ENCODE results near the gene STAU1.
"Not testable (repeated sequence)": the region's sequence is repeated elsewhere in the genome, so short reads cannot be mapped to it uniquely, and the experiment has no call there.

The STAU1 gene

DNA sequence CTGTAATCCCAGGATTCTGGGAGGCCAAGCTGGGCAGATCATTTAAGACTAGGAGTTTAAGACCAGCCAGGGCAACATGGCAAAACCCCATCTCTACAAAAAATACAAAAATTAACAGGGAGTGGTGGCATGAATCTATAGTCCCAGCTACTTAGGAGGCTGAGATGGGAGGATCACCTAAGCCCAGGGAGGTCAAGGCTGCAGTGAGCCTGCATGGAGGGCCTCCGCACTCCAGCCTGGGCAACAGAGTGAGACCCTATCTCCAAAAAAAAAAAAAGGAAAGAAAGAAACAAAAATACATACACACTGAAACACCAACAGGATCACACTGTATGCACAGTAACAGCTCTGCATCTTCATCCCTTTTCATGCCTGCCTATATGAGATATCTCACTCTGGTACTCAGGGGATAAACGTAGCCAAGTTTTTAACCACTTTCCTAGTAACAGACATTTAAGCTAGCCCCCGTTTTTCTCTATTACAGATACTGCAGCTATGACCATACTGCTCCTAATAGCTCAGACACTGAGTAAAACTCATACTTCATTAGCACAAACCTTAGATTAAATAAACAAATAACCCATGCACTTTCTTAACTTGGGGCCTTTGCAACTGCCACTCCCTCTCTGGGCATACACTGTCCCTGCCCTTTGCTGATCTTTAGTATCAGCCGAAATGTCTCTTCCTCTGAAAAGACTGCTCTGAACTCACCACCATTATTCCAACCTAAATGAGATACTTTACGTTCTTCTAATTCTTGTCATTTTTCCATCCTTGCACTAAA is 41.5 kb downstream of the STAU1 start:
- H3K4me3 ChIP-seq (ENCODE audit: low read depth, low read length) = no peak overlapping the region
- peaks cover 12% of the 10 kb centered on the region for H3K36me3 ChIP-seq (ENCODE audit: insufficient read depth, low read length)
- H2AFZ ChIP-seq (ENCODE audit: low read length, unreplicated experiment) = no peak overlapping the region
- H3K79me2 ChIP-seq (ENCODE audit: control insufficient read depth, insufficient read depth, low read length, unreplicated experiment) = peaks cover 7% of the 10 kb centered on the region
- no peaks in the 10 kb centered on the region for H3K27me3 ChIP-seq (ENCODE audit: insufficient read depth, low read length)
- no peaks in the 10 kb centered on the region for H3K4me1 ChIP-seq (ENCODE audit: control insufficient read depth, insufficient read depth, low read length, unreplicated experiment)
- H3K27ac ChIP-seq (ENCODE audit: low read depth, low read length) = no peak overlapping the region

DNA sequence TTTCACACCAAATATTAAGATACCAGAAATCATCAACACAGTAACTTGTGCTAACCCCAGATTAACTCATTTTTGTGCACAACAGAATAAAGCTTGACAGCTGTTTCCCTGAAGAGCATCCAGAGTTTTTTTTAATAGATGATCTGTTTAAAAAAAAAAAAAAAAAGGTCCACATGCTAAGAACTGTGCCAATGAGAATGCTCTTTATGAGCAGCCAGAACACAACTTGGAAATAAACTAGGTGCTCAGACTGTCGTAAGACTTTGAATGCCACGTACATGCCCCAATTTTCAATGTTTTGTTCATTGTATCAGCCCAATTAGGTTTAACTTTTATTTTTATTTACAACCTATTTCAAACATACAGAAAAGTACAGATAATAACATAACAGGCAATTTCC is 47.3 kb downstream of the STAU1 start:
- H3K36me3 ChIP-seq (ENCODE audit: insufficient read depth, low read length) = no peaks in the 10 kb centered on the region; the same call in 1 of the 2 replicates
- H3K4me1 ChIP-seq (ENCODE audit: control insufficient read depth, insufficient read depth, low read length, unreplicated experiment) = no peaks in the 10 kb centered on the region
- no peaks in the 10 kb centered on the region for H3K27me3 ChIP-seq (ENCODE audit: insufficient read depth, low read length)
- H3K4me3 ChIP-seq (ENCODE audit: low read depth, low read length) = no peak overlapping the region
- no peak overlapping the region for H3K27ac ChIP-seq (ENCODE audit: low read depth, low read length)
- H3K79me2 ChIP-seq (ENCODE audit: control insufficient read depth, insufficient read depth, low read length, unreplicated experiment) = peaks cover 3% of the 10 kb centered on the region
- no peak overlapping the region for H2AFZ ChIP-seq (ENCODE audit: low read length, unreplicated experiment)

DNA sequence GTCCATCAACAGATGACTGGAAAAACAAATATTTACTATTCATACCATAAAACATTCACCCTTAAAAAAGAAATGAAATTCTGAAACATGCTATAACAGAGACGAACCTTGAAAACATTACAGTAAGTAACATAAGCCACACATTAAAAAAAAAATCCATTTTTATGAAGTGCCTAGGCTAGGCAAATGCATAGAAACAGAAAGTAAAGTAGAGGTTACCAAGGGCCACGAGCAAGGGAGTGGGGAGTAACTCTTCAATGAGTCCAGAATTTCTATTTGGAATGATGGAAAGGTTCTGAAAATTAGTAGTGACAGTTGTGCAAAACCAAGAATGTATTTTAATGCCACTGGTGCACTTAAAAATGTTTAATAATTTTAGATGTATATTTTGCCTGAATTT is 47.7 kb downstream of the STAU1 start:
- Histone ChIP-seq H3K36me3 (ENCODE audit: insufficient read depth, low read length) (no peaks in the 10 kb centered on the region; the same call in 1 of the 2 replicates), H2AFZ (ENCODE audit: low read length, unreplicated experiment) (no peak overlapping the region), H3K27me3 (ENCODE audit: insufficient read depth, low read length) (no peaks in the 10 kb centered on the region), H3K79me2 (ENCODE audit: control insufficient read depth, insufficient read depth, low read length, unreplicated experiment) (peaks cover 3% of the 10 kb centered on the region), H3K4me3 (ENCODE audit: low read depth, low read length) (no peak overlapping the region), H3K27ac (ENCODE audit: low read depth, low read length) (no peak overlapping the region), H3K4me1 (ENCODE audit: control insufficient read depth, insufficient read depth, low read length, unreplicated experiment) (no peaks in the 10 kb centered on the region)

DNA sequence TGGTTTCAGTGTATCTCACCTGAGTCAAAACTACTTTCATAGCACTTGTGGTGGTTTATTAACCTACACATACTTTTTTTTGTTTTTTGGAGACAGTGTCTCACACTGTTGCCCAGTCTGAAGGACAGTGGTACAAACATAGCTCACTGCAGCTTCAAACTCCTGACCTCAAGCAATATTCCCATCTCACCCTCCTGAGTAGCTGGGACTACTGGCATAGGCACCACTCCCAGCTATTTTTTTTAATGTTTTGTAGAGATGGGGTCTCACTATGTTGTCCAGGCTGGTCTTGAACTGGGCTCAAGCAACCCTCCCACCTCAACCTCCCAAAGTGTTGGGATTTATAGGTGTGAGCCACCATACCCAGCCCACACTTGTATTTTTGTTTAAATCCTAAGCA is 49.7 kb downstream of the STAU1 start:
- H3K36me3 ChIP-seq (ENCODE audit: insufficient read depth, low read length) = no peaks in the 10 kb centered on the region; the same call in 1 of the 2 replicates
- H3K27me3 ChIP-seq (ENCODE audit: insufficient read depth, low read length) = no peaks in the 10 kb centered on the region
- no peak overlapping the region for H3K27ac ChIP-seq (ENCODE audit: low read depth, low read length)
- H3K4me3 ChIP-seq (ENCODE audit: low read depth, low read length) = no peak overlapping the region
- H2AFZ ChIP-seq (ENCODE audit: low read length, unreplicated experiment) = no peak overlapping the region
- peaks cover 3% of the 10 kb centered on the region for H3K79me2 ChIP-seq (ENCODE audit: control insufficient read depth, insufficient read depth, low read length, unreplicated experiment)
- H3K4me1 ChIP-seq (ENCODE audit: control insufficient read depth, insufficient read depth, low read length, unreplicated experiment) = no peaks in the 10 kb centered on the region

DNA sequence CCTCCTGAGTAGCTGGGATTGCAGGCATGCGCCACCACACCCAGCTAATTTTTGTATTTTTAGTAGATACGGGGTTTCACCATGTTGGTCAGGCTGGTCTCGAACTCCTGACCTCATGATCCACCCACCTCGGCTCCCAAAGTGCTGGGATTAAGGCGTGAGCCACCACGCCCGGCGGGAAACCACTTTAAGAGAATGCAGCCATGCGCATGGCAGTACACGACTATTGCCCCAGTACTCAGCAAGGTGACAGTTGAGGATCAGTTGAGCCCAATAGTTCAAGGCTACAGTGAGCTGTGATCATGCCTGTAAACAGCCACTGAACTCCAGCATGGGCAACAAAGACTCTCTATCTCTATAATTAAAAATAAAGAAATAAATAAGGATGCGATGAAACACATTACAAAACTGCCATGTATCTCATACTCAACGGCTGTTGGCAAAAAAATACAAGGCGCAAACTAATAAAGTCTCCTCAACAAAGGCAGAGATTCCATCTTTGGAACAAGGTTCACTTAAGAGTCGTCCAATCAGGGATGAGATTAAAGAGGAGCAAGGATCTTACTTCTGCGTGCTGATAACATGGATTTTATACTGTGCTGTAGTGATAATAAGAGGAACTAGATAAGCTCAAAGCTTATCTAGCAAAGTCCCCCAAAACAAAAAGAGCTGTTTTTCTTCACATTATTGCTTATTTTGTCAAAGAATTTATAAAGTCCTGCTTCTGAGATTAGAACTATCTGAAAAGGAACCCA is 51.1 kb downstream of the STAU1 start:
- Histone ChIP-seq H3K4me1 (ENCODE audit: control insufficient read depth, insufficient read depth, low read length, unreplicated experiment) (no peaks in the 10 kb centered on the region), H2AFZ (ENCODE audit: low read length, unreplicated experiment) (no peak overlapping the region), H3K4me3 (ENCODE audit: low read depth, low read length) (no peak overlapping the region), H3K27ac (ENCODE audit: low read depth, low read length) (no peak overlapping the region), H3K27me3 (ENCODE audit: insufficient read depth, low read length) (no peaks in the 10 kb centered on the region), H3K79me2 (ENCODE audit: control insufficient read depth, insufficient read depth, low read length, unreplicated experiment) (no peaks in the 10 kb centered on the region), H3K36me3 (ENCODE audit: insufficient read depth, low read length) (peaks cover 5% of the 10 kb centered on the region)

DNA sequence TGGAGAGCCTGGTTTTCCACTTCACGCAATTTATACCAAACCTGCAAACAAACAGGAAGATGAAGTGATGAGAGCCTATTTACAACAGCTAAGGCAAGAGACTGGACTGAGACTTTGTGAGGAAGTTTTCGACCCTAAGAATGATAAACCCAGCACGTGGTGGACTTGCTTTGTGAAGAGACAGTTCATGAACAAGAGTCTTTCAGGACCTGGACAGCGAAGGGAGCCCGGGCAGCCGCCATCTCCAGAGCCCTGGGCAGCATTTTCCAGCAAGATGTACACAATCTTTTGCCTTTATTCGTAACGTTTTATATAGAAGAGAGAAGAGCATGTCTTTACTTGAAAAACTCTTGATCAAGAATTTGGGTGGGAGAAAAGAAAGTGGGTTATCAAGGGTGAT is 53.3 kb downstream of the STAU1 start:
- H3K79me2 ChIP-seq (ENCODE audit: control insufficient read depth, insufficient read depth, low read length, unreplicated experiment); H3K4me1 ChIP-seq (ENCODE audit: control insufficient read depth, insufficient read depth, low read length, unreplicated experiment); H3K27me3 ChIP-seq (ENCODE audit: insufficient read depth, low read length); H3K4me3 ChIP-seq (ENCODE audit: low read depth, low read length); H2AFZ ChIP-seq (ENCODE audit: low read length, unreplicated experiment); H3K27ac ChIP-seq (ENCODE audit: low read depth, low read length): not testable (repeated sequence)
- peaks cover 11% of the 10 kb centered on the region for H3K36me3 ChIP-seq (ENCODE audit: insufficient read depth, low read length)

DNA sequence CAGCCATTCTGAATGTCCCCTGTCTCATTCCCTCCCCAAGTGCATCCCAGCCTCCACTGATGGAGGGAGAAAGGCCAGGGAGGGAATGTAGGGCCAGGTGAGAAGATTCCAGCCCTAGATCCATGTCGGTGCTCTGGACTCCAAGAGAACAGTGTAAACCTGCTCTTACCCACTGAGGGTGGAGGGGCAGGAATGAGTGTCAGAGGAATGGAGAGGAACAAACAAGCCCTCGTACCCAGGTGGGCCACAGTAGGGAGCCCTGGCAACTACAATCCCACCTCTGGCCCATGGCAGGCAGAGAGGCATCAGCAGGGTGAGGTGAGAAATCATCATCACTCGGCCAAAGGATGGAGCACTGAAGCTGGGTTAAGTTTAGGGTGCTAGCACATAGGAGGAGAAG is 54.6 kb downstream of the STAU1 start:
- Histone ChIP-seq H3K27ac (ENCODE audit: low read depth, low read length) (no peak overlapping the region), H3K4me1 (ENCODE audit: control insufficient read depth, insufficient read depth, low read length, unreplicated experiment) (no peaks in the 10 kb centered on the region), H3K4me3 (ENCODE audit: low read depth, low read length) (no peak overlapping the region), H2AFZ (ENCODE audit: low read length, unreplicated experiment) (no peak overlapping the region), H3K27me3 (ENCODE audit: insufficient read depth, low read length) (no peaks in the 10 kb centered on the region), H3K79me2 (ENCODE audit: control insufficient read depth, insufficient read depth, low read length, unreplicated experiment) (no peaks in the 10 kb centered on the region), H3K36me3 (ENCODE audit: insufficient read depth, low read length) (peaks cover 11% of the 10 kb centered on the region; the same call in 1 of the 2 replicates)

DNA sequence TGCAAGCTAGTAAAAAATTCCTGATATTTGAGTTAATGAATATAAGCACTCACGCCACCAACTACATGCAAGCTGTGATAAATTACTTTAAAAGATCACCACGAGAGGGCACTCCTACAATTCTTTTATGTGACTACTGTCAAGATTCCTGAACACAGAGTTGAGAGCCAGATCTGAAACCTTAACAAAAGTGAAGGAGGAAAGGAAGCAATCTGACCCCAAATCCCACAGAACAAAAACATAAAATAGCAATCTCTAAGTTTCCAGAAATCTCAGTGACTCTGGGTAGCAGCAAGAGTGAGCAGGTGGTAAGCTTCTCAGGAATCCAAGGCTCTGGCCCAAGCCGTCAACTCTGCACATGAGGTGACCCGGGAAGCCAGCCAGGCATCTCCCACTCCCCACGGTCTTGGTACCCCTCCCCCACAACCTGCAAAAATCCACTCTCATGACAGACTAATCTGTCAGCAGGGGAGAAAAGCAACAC is 55.1 kb downstream of the STAU1 start:
- Histone ChIP-seq H3K36me3 (ENCODE audit: insufficient read depth, low read length) (peaks cover 11% of the 10 kb centered on the region; the same call in 1 of the 2 replicates), H2AFZ (ENCODE audit: low read length, unreplicated experiment) (no peak overlapping the region), H3K79me2 (ENCODE audit: control insufficient read depth, insufficient read depth, low read length, unreplicated experiment) (no peaks in the 10 kb centered on the region), H3K27ac (ENCODE audit: low read depth, low read length) (no peak overlapping the region), H3K4me3 (ENCODE audit: low read depth, low read length) (no peak overlapping the region), H3K27me3 (ENCODE audit: insufficient read depth, low read length) (no peaks in the 10 kb centered on the region), H3K4me1 (ENCODE audit: control insufficient read depth, insufficient read depth, low read length, unreplicated experiment) (no peaks in the 10 kb centered on the region)

DNA sequence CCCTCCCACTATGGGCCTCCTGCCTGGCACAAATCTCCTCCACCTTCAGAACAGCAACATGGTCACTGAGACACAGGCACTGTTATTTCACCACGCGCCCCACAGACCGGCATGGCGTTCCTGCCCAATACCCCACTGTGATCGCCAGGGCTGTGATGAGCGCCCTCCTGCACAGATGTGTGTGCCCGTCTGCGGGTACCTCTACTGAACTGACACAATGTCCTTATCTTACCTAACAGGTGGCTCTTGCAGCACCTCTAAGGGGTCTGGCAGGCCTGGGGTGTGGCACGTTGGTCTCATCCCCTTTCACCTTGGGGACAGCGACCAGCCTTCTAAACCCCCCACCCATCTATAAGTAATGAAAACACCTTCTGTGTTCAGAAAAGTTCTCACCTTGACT is 64.2 kb downstream of the STAU1 start:
- H3K36me3 ChIP-seq (ENCODE audit: insufficient read depth, low read length) = peaks cover 9% of the 10 kb centered on the region
- no peaks in the 10 kb centered on the region for H3K4me1 ChIP-seq (ENCODE audit: control insufficient read depth, insufficient read depth, low read length, unreplicated experiment)
- no peaks in the 10 kb centered on the region for H3K27me3 ChIP-seq (ENCODE audit: insufficient read depth, low read length)
- no peak overlapping the region for H3K4me3 ChIP-seq (ENCODE audit: low read depth, low read length)
- H3K27ac ChIP-seq (ENCODE audit: low read depth, low read length) = no peak overlapping the region
- H2AFZ ChIP-seq (ENCODE audit: low read length, unreplicated experiment) = no peak overlapping the region
- no peaks in the 10 kb centered on the region for H3K79me2 ChIP-seq (ENCODE audit: control insufficient read depth, insufficient read depth, low read length, unreplicated experiment)

DNA sequence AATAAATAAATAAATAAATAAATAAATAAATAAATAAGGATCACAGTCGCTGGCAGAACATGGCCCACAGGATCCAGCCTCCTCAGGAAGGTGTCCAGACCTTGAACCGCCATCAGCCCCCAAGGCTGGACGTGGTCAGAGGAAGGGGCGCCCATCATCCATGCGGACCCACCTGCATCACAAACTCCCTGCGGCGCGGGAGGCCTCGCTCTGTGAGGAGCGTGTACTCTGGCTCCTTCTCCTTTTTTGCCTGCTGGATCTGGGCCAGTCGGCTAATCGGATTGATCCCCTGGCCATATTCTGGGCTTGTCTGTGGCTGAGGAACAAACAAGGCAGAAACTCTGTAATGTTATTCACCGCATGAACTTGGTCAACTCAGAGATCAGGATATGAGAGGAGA is 65.2 kb downstream of the STAU1 start:
- Histone ChIP-seq H3K4me3 (ENCODE audit: low read depth, low read length) (no peak overlapping the region), H3K36me3 (ENCODE audit: insufficient read depth, low read length) (peaks cover 15% of the 10 kb centered on the region), H3K27me3 (ENCODE audit: insufficient read depth, low read length) (no peaks in the 10 kb centered on the region), H2AFZ (ENCODE audit: low read length, unreplicated experiment) (no peak overlapping the region), H3K27ac (ENCODE audit: low read depth, low read length) (no peak overlapping the region), H3K4me1 (ENCODE audit: control insufficient read depth, insufficient read depth, low read length, unreplicated experiment) (no peaks in the 10 kb centered on the region), H3K79me2 (ENCODE audit: control insufficient read depth, insufficient read depth, low read length, unreplicated experiment) (no peaks in the 10 kb centered on the region)

DNA sequence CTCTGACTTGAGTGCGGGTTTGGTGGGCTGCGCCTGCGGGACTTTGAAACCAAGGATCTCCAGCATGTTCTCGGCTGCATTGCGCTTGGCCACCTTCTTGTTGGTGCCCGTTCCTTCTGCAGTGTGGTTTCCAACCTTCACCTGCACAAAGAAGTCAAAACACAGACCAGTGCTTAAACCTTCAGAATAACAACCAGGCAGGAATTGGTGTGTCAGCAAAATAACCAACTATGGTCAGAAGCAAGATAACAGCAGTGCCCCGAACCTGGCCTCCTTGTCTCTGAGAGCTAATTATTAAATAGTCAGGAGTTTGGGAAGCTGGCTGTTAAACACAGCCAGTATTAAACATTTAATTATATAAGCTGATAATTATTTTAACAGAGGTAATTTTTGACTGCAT is 68.1 kb downstream of the STAU1 start:
- H3K27ac ChIP-seq (ENCODE audit: low read depth, low read length) = no peak overlapping the region
- no peak overlapping the region for H3K4me3 ChIP-seq (ENCODE audit: low read depth, low read length)
- no peaks in the 10 kb centered on the region for H3K27me3 ChIP-seq (ENCODE audit: insufficient read depth, low read length)
- H3K36me3 ChIP-seq (ENCODE audit: insufficient read depth, low read length) = peaks cover 15% of the 10 kb centered on the region
- H3K79me2 ChIP-seq (ENCODE audit: control insufficient read depth, insufficient read depth, low read length, unreplicated experiment) = no peaks in the 10 kb centered on the region
- H3K4me1 ChIP-seq (ENCODE audit: control insufficient read depth, insufficient read depth, low read length, unreplicated experiment) = no peaks in the 10 kb centered on the region
- no peak overlapping the region for H2AFZ ChIP-seq (ENCODE audit: low read length, unreplicated experiment)

Measured in ACC112 (cell line).